Activated naive CD4-positive, alpha-beta T cell treated with anti-CD3 and anti-CD28 coated beads, Interleukin-2, amount 10 ng/mL, durations not matched to agents 7 days and 5 days (primary cell): ENCODE data around the gene RNF146.
A peak's percentile ranks its signal among the peaks of the same experiment; 100 is the strongest.

ENCODE experiments used
- CTCF ChIA-PET: fragments of 350-600 bp; sonication (Branson Sonifier 250); formaldehyde crosslinking; loops from one replicate; lab custom pipeline; 2021; ENCODE audit warnings: antibody characterized with exemption; lab: Charles Lee
- DNase-seq: peaks from one replicate; pipeline ENCODE4 v3.0.0-alpha.2; 2020
- H3K27ac Mint-ChIP-seq: one replicate; pipeline ENCODE4 v1.8.0; 2021; ENCODE audit warnings: mild to moderate bottlenecking, moderate library complexity, mixed read lengths
- H3K27me3 Mint-ChIP-seq: one replicate; pipeline ENCODE4 v1.8.0; 2021; ENCODE audit warnings: mild to moderate bottlenecking, mixed read lengths
- H3K36me3 Mint-ChIP-seq: one replicate; pipeline ENCODE4 v1.8.0; 2021; ENCODE audit warnings: mixed read lengths
- H3K4me1 Mint-ChIP-seq: one replicate; pipeline ENCODE4 v1.8.0; 2021; ENCODE audit warnings: mixed read lengths
- H3K4me3 Mint-ChIP-seq: one replicate; pipeline ENCODE4 v1.8.0; 2021; ENCODE audit warnings: mild to moderate bottlenecking, moderate library complexity, mixed read lengths
- H3K9me3 Mint-ChIP-seq: one replicate; pipeline ENCODE4 v1.8.0; 2021; ENCODE audit warnings: mixed read lengths

Gene RNF146

DNA sequence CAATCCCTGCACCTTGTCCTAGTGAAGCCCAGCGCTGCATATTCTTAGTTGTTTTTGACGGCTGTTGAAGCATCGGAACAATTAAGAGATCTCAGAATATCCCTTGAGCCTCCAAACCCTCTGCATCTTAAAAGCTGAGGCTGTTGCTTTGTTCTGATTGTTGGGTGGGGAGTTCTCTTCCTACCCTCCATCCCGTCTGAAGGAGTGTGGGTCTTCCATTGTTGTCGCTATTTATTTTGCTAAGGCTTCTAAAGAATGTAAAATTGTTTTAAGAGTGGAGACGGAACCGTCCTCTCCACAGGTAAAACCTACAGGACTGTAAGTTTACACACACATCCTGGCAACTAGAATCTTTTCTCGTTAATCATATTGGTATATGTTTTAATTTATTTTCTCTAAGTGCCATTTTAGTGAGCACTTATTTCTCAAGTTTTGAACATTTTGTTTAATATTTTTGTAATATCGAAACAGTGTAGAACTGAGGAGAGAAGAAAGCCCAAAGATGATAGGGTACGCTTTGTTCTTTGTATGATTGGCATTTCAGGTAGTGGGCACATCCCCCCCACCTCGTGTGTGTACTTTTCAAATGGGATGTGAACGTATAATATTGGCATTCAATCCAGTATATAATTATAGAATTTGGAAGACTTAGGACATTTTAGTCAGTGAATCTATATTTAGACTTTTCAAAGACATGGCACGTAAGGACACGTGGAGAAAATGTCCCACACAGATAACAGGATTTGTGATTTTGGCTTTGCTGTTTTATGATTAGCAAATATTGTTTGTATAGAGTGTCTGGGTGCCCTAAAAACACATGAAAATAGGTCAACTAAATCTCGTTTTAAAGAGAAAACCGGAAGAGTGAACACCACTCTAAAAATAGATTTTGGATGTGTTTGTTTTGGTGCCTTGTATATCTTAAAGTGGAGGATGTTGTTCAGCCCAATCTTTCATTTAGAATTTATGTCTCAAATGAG lies 1.3 kb downstream of the RNF146 start:
- H3K4me1 Mint-ChIP-seq: peaks cover 31% of the 10 kb centered on the region

DNA sequence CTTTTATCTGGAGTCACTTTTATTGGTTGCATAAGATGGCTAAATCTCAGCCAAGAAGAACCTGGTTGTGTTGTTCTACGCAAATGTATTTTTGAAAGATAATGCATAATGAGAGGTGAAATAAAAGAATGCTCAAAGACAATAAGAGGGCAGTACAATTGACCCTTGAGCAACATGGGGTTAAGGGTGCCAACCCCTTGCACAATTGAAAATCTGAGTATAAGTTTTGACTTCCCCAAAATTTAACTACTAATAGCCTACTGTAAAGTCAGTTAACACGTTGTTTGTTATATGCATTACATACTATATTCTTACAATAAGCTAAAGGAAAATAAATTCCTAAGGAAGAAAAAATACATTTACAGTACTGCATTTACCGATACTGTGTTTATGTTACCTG lies 5.9 kb downstream of the RNF146 start:
- CTCF ChIA-PET: no interaction called here
- H3K27ac Mint-ChIP-seq: no peak overlapping the region
- H3K36me3 Mint-ChIP-seq: peaks cover 8% of the 10 kb centered on the region
- H3K9me3 Mint-ChIP-seq: no peaks in the 10 kb centered on the region
- H3K27me3 Mint-ChIP-seq: no peaks in the 10 kb centered on the region
- no peak overlapping the region for H3K4me3 Mint-ChIP-seq
- H3K4me1 Mint-ChIP-seq: peaks cover 23% of the 10 kb centered on the region
- no peak for DNase-seq

More for the DNA sequence above, 1.3 kb downstream of the RNF146 start:
- Mint-ChIP-seq H3K27ac (peak overlapping the region; percentile 96), H3K4me3 (peak overlapping the region; percentile 100), H3K36me3 (peaks cover 10% of the 10 kb centered on the region), H3K27me3 (peaks cover 7% of the 10 kb centered on the region), H3K9me3 (no peaks in the 10 kb centered on the region)
- CTCF ChIA-PET: interaction anchor here (1.5 to 3.9 kb wide), 2 partner anchors 19 to 24 kb away, joined by 3 to 26 read pairs; no protein-coding TSS in a partner anchor
- no peak for DNase-seq

DNA sequence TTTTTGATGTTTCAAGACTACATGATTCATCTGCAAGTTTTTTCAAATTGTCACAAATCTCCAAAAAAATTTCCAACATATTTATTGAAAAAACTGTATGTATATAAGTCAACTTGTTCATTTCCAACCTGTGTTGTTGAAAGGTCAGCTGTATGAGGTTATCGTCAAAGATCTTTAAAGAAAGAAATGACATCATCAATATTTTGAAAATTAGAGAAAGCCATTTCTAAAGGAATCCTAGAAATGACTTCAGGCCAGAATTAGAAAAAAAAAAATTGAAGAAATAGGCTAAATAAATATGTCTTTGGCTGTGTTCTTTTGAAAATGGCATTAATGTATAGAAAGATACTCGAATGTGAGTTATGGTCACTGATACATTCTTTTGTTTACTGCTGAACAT lies 6.8 kb downstream of the RNF146 start:
- H3K9me3 Mint-ChIP-seq: no peaks in the 10 kb centered on the region
- DNase-seq: no peak
- peaks cover 16% of the 10 kb centered on the region for H3K4me1 Mint-ChIP-seq
- no peak overlapping the region for H3K27ac Mint-ChIP-seq
- CTCF ChIA-PET: no interaction called here
- no peaks in the 10 kb centered on the region for H3K27me3 Mint-ChIP-seq
- no peak overlapping the region for H3K4me3 Mint-ChIP-seq
- H3K36me3 Mint-ChIP-seq: peaks cover 5% of the 10 kb centered on the region

DNA sequence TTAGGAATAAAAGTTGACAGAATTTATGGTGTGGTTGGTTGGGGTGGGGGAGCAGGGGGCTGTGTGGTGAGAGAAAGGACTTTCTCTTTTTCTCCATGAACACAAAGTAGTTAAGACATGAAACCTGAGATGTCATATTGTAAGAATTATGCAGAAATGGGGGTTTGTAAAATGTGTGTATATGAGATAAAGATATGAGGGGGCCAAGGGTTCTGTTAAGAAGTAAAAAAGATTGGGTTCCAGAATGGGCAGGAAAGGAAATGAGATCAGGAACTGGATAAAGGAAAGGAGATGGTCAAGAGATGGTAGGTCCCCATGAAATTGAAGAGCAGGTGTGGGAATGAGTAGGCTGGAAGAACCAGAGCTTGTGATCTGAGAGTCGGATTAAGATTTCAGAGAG lies 9.7 kb downstream of the RNF146 start:
- Mint-ChIP-seq H3K4me1 (no peaks in the 10 kb centered on the region), H3K36me3 (peaks cover 5% of the 10 kb centered on the region), H3K4me3 (no peak overlapping the region), H3K9me3 (no peaks in the 10 kb centered on the region), H3K27ac (no peak overlapping the region), H3K27me3 (no peaks in the 10 kb centered on the region)
- CTCF ChIA-PET: no interaction called here
- no peak for DNase-seq

DNA sequence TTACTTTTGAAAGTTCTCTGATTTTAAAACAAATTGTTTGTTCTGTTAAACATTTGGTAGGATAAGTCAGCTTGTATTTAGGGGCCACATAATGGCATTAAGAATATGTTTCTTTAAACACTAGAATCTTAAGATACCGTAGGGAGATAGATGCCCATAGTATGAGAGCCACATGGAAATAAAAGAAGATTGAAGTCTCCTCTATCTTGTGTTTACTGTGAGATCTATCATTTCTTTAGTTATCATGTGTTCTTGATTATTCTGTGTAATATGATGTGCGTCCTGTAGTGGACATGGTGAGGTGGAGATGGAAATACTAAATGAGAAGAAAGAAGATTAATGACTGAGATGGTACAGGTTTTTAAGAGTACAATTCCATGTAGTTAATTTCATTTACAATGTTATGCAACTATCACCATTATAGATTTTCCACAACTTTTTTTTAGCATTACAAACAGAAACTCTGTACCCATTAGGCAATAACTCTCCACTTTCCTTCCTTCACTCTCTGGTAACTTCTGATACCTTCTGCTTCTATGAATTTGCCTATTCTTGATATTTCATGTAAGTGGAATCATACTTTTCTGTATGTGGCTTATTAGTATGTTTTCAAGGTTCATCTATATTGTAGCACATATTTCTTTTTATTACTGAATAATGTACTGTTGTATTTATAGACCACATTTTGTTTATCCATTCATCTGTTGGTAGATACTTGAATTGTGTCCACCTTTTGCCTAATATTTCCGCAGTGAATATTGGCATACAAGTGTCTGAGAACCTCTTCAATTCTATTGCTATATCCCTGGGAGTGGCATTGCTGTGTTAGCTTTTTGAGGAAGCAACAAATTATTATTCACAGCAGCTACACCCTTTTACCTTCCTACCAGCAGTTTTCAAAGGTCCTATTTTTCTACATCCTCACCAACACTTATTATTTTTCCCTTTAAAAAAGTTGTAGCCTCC lies 11.5 kb downstream of the RNF146 start:
- no peak for DNase-seq
- Mint-ChIP-seq H3K4me3 (no peak overlapping the region), H3K9me3 (no peaks in the 10 kb centered on the region), H3K27me3 (no peaks in the 10 kb centered on the region), H3K27ac (no peak overlapping the region), H3K4me1 (no peaks in the 10 kb centered on the region), H3K36me3 (peaks cover 17% of the 10 kb centered on the region)
- CTCF ChIA-PET: interaction anchor here (1.4 kb wide), 1 partner anchor 11 kb away, joined by 3 read pairs; the partner anchor contains the start of gene RNF146

DNA sequence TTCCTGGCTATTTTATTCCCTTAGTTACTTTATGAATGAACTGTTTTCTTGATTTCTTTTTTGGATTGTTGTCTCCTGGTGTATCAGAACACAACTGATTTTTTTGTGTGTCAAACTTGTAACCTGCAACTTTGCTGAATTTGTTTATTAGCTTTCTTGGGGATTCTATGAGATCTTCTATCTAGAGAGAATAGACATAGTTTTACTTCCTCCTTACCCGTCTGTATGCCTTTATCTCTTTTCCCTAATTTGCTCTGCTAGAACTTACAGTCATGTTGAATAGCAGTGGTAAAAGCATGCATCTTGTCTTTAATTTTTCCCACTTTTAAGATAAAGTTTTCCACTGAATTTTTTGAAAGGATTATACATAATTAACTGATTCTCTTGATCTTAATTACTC lies 13.2 kb downstream of the RNF146 start:
- CTCF ChIA-PET: interaction anchor here (1.2 kb wide), 1 partner anchor 13 kb away, joined by 3 read pairs; the partner anchor contains the start of gene RNF146
- Mint-ChIP-seq H3K9me3 (no peaks in the 10 kb centered on the region), H3K36me3 (peaks cover 26% of the 10 kb centered on the region), H3K27me3 (no peaks in the 10 kb centered on the region), H3K4me3 (no peak overlapping the region), H3K4me1 (no peaks in the 10 kb centered on the region), H3K27ac (no peak overlapping the region)
- DNase-seq: no peak

DNA sequence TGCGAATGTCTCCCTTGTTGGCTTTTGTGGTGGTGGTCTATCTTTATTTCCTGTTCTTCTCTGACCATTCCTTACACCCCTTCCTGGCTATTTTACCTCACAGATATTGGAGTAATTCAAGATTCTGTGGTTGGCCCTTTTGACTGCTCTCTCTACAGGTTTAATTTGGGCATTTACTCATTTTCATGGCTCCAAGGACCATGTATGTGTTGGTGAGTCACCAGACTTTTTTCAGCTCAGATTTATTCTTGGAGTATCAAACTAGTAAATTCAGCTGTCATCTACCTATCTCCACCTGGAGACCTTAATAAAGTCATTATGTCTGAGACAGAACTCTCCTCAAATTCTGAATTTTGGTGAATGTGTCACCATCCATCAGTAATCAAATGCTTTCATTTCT lies 15.5 kb downstream of the RNF146 start:
- DNase-seq: no peak
- Mint-ChIP-seq H3K27me3 (no peaks in the 10 kb centered on the region), H3K9me3 (no peaks in the 10 kb centered on the region), H3K4me3 (no peak overlapping the region), H3K36me3 (peaks cover 41% of the 10 kb centered on the region), H3K27ac (no peak overlapping the region), H3K4me1 (no peaks in the 10 kb centered on the region)
- CTCF ChIA-PET: no interaction called here

DNA sequence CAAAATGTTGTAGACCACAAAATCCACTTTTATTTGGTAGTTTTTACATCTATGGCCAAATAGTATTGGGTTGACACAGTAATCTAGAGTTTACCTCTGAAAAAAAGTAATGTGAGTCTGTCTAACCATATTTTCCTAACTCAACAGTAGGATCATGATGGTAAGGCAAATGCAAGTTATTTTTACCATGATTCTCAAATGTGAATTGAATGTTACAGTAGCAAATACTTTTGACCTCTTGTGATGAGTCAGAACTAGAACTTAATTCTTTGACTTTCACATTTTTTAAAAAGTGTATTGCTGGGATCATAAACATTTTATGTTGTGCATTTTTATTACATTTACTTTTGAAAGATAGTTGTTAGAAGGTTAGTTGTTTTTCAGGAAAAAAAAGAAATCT lies 22.0 kb downstream of the RNF146 start:
- CTCF ChIA-PET: no interaction called here
- H3K4me1 Mint-ChIP-seq: peaks cover 20% of the 10 kb centered on the region
- H3K36me3 Mint-ChIP-seq: peaks cover 47% of the 10 kb centered on the region
- no peak overlapping the region for H3K4me3 Mint-ChIP-seq
- no peaks in the 10 kb centered on the region for H3K9me3 Mint-ChIP-seq
- no peak for DNase-seq
- H3K27me3 Mint-ChIP-seq: no peaks in the 10 kb centered on the region
- no peak overlapping the region for H3K27ac Mint-ChIP-seq

DNA sequence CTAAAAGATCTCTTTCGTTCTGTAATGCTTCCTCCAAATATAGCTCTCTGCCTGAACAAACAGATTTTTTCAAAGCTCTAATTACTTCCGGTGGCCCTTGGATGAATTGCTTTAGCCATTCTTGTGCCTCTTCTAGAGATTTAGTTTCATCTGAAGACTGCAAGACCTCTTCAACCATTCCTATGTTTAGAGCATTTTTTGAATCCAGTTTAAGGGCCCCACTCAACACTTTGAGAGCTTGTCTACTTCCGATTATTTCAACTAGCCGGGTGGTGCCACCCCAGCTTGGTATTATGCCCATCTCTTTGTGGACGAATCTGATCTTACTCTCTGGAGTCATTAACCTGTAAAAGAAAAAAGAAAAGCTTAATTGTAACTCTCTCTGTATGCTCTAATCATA lies 23.3 kb downstream of the RNF146 start:
- Mint-ChIP-seq H3K4me1 (peaks cover 20% of the 10 kb centered on the region), H3K4me3 (no peak overlapping the region), H3K27me3 (no peaks in the 10 kb centered on the region), H3K27ac (no peak overlapping the region), H3K36me3 (peaks cover 48% of the 10 kb centered on the region), H3K9me3 (no peaks in the 10 kb centered on the region)
- CTCF ChIA-PET: interaction anchor here (0.7 to 5.3 kb wide), 4 partner anchors 11 to 227 kb away, joined by 3 to 26 read pairs (median 7); partner anchors contain the start of gene RNF146
- DNase-seq: no peak

DNA sequence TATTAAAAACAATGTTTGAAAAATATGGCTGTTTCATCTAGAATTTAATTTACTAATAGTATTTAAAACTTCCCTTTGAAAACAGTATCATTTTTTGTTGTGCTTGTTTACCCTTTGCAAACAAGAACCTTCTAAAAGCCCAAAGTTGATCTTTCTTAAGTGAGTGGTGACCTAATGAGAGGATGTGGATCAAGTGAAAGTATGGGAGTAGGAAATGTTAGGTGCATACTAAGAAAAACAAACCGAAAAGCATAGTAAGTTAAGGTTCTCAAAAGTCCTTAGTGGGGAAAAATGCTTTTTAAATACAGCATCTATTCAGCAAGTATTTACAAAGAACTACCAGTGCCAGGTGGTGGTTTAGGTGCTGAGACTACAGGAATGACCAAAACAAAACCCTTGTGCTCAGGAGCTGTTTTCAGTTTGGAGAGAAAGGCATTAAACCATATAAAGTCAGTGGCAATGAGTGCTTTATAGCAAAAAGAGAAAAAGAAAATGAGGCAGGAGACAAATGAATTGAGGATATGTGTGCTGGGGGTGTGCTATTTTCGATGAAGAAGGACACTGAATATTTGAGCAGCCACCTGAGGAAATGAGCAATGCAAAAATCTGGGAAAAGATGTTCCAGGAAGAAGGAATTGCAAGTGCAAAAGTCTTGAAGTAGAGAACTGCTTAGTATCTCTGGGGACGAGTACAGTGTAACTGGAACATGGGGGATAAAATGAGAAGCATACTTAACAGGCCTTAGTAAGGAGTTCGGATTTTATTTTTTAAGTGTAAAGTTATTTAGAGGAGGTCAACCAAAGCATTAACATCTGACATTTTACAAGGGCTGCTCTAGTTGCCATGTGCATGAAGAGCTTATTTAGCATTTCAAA lies 24.0 kb downstream of the RNF146 start:
- peaks cover 20% of the 10 kb centered on the region for H3K4me1 Mint-ChIP-seq
- H3K27me3 Mint-ChIP-seq: no peaks in the 10 kb centered on the region
- CTCF ChIA-PET: interaction anchor here (0.9 to 5.3 kb wide), 5 partner anchors 10 to 226 kb away, joined by 3 to 26 read pairs (median 5); partner anchors contain the start of gene RNF146
- H3K27ac Mint-ChIP-seq: peak overlapping the region; percentile 59
- no peak overlapping the region for H3K4me3 Mint-ChIP-seq
- H3K9me3 Mint-ChIP-seq: no peaks in the 10 kb centered on the region
- H3K36me3 Mint-ChIP-seq: peaks cover 45% of the 10 kb centered on the region
- DNase-seq: no peak

DNA sequence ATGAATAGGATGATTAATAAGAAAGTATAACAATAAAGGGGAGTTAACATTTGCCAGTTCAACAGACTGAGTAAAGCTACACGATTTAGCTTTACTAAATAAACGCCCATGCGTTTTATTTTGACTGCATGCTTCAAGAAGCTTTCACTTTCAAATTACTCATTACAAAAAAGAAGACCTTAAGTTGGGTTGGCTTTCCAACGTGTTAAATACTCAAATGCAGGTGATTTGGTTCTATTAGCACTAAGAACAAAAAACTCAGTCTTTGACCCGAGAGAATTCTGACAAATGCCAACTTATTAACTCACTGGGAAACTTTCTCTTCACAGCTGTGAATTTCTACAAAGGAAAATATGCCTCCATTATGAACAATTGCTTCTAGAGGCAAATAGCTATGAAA lies 24.8 kb downstream of the RNF146 start:
- Mint-ChIP-seq H3K36me3 (peaks cover 39% of the 10 kb centered on the region), H3K4me3 (no peak overlapping the region), H3K4me1 (peaks cover 20% of the 10 kb centered on the region), H3K9me3 (no peaks in the 10 kb centered on the region), H3K27ac (no peak overlapping the region), H3K27me3 (no peaks in the 10 kb centered on the region)
- DNase-seq: no peak
- CTCF ChIA-PET: interaction anchor here (0.9 to 5.3 kb wide), 5 partner anchors 9 to 225 kb away, joined by 3 to 26 read pairs (median 5); partner anchors contain the start of gene RNF146

DNA sequence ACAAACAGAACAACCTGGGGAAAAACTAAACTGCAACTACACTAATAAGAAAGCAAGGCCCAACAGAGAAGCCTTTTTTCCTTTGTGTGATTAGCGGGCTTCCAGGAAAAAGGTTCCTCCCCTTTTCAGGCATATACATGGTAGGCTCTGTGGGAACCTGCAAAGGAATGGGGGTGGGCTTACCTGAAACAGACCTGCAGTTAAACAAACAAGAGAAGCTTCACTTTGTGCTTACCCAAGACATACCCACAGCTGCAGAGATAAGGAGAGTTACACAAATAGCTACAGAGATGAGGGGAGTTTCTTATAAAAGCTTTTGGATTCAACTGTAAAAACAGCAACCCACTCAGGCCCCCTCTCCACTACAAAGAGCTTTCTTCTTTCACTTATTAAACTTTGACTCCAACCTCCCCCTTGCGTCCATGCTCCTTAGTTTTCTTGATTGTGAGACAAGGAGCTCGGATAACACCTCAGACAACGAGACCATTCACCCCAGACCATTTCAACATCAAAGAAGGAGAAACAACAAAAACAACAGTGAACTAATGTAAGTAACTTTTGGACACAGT lies 30.9 kb downstream of the RNF146 start:
- CTCF ChIA-PET: no interaction called here
- Mint-ChIP-seq H3K27me3 (no peaks in the 10 kb centered on the region), H3K27ac (no peak overlapping the region), H3K4me1 (peaks cover under 1% of the 10 kb centered on the region), H3K4me3 (no peak overlapping the region), H3K9me3 (no peaks in the 10 kb centered on the region), H3K36me3 (peaks cover 12% of the 10 kb centered on the region)
- no peak for DNase-seq

DNA sequence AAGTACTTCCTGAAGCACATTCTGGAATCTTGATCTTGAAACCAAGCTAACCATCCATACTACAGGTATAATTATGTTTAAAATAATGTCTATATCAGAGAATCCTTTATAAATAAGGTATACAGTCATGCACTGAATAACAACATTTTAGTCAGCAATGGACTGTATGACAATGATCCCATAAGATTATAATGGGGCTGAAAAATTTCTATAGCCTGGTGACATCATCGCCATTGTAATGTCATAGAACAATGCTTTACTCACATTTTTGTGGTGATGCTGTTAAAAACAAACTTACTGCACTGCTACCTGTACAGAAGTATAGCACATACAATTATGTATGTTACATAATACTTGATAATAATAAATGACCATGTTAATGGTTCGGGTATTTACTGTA lies 31.8 kb downstream of the RNF146 start:
- Mint-ChIP-seq H3K4me3 (no peak overlapping the region), H3K27me3 (no peaks in the 10 kb centered on the region), H3K36me3 (peaks cover 9% of the 10 kb centered on the region), H3K4me1 (peaks cover 5% of the 10 kb centered on the region), H3K27ac (no peak overlapping the region), H3K9me3 (no peaks in the 10 kb centered on the region)
- CTCF ChIA-PET: interaction anchor here (1.4 to 1.7 kb wide), 2 partner anchors 218 to 240 kb away, joined by 6 to 8 read pairs; no protein-coding TSS in a partner anchor
- DNase-seq: no peak
